Esophagus muscularis mucosa (tissue), 4 donors: Measurements from ENCODE around the gene NCOA6. TPM values are rescaled to one million over a fixed set of nuclear protein-coding genes. Genes with fewer than 3 reads are reported as not detected.
A peak's percentile ranks its signal among the peaks of the same experiment; 100 is the strongest.
"Not testable (repeated sequence)": the region's sequence is repeated elsewhere in the genome, so short reads cannot be mapped to it uniquely, and the experiment has no call there.

Experiments used
- DNase-seq: peaks from one replicate; pipeline ENCODE4 v3.0.0-alpha.2; 2017; ENCODE audit errors: extremely low spot score
- H3K27ac ChIP-seq, 4 donors: fragments of 200-600 bp; sonication (generic); replicated peaks in 1 of 4; 1 replicate in 3 of 4; 2 replicates in 1 of 4; pipeline ENCODE4 v1.5.1; 2016 to 2019; ENCODE audit warnings: mild to moderate bottlenecking in 1 of 4
- H3K27me3 ChIP-seq, 4 donors: fragments of 200-600 bp; sonication (generic); one replicate each; pipeline versions ENCODE4 v1.5.1 to v1.6.0; 2016 to 2019
- H3K36me3 ChIP-seq, 4 donors: fragments of 200-600 bp; sonication (generic); one replicate each; pipeline ENCODE4 v1.5.1; 2016 to 2019
- H3K4me1 ChIP-seq, 4 donors: fragments of 200-600 bp; sonication (generic); one replicate each; pipeline ENCODE4 v1.5.1; 2016 to 2019
- H3K4me3 ChIP-seq, 4 donors: fragments of 200-600 bp; sonication (generic); 1 replicate in 2 of 4; 2 replicates in 2 of 4; pipeline ENCODE4 v1.5.1; 2016 to 2019; ENCODE audit warnings: mild to moderate bottlenecking in 4 of 4, moderate library complexity in 1 of 4
- H3K9me3 ChIP-seq, 4 donors: fragments of 200-600 bp; sonication (generic); 1 replicate in 3 of 4; 2 replicates in 1 of 4; pipeline ENCODE4 v1.5.1; 2016 to 2019
- CTCF ChIP-seq, 3 experiments: fragments of 200-600 bp in 2 of 3; fragments of 450-650 bp in 1 of 3; sonication (generic) in 2 of 3; IDR thresholded peaks; one replicate each; pipeline ENCODE4 v1.5.1; 2017 to 2019; ENCODE audit warnings: antibody characterized with exemption in 3 of 3, mild to moderate bottlenecking in 2 of 3, moderate library complexity in 1 of 3
- EP300 ChIP-seq: sonication (generic); formaldehyde crosslinking; IDR thresholded peaks from one replicate; pipeline ENCODE4 v1.6.1; 2017; ENCODE audit warnings: antibody characterized with exemption
- POLR2A ChIP-seq: fragments of 450-650 bp; IDR thresholded peaks from one replicate; pipeline ENCODE4 v1.6.1; 2017; ENCODE audit warnings: antibody characterized with exemption, moderate library complexity, mild to moderate bottlenecking, low read depth
- POLR2AphosphoS5 ChIP-seq, 2 donors: sonication (generic); formaldehyde crosslinking; IDR thresholded peaks; one replicate each; pipeline ENCODE4 v1.6.1; 2017; ENCODE audit warnings: antibody characterized with exemption in 2 of 2
- WGBS: methylation state at CpG from one replicate; pipeline ENCODE4 v1.1.5; 2018; 5-methylcytosine and 5-hydroxymethylcytosine counted together
- intact Hi-C: fragments of 100-400 bp; cut with DNase I; formaldehyde crosslinking; loops from one replicate; pipeline ENCODE4 v1.15.1; 2023
- total RNA-seq, 4 donors: library from RNA; depleted of rRNA; stranded (reverse); fragments of >200 nt; gene quantifications; one replicate each; pipeline versions ENCODE4 v1.1.0 to v1.2.1, GENCODE V29; 2016

Gene NCOA6
- total RNA-seq, 4 donors from 2014 or later: 14.9 to 30.2 (median 23.3) TPM

GRCh38 chr20:34736106-34736735 is 89.2 kb downstream of the NCOA6 start:
- peaks cover 4 to 32% (median 19%) of the 10 kb centered on the region in 4 donors for H3K4me1 ChIP-seq
- TF ChIP-seq EP300 (no peak), POLR2AphosphoS5 (IDR thresholded peaks at IDR 0.05) (no peak), POLR2A (no peak), CTCF (IDR thresholded peaks at IDR 0.05) (no peak)
- peaks cover 0 to 57% (median 30%) of the 10 kb centered on the region in 4 donors for H3K36me3 ChIP-seq
- H3K27ac ChIP-seq: peak overlapping the region in 1 of 4 donors; percentile 32
- intact Hi-C loops: no loop called here
- DNase-seq: no peak
- no peak overlapping the region for H3K4me3 ChIP-seq
- H3K9me3 ChIP-seq: no peaks in the 10 kb centered on the region
- no peaks in the 10 kb centered on the region for H3K27me3 ChIP-seq
- 70% methylated on average over 6 of the region's 6 CpGs for WGBS

- DNase-seq: no peak
- no peaks in the 10 kb centered on the region for H3K9me3 ChIP-seq
- H3K4me3 ChIP-seq: peak overlapping the region in 1 of 4 donors; percentile 1
- no peaks in the 10 kb centered on the region for H3K27me3 ChIP-seq
- intact Hi-C loops: no loop called here
- peaks cover 4 to 37% (median 19%) of the 10 kb centered on the region in 4 donors for H3K4me1 ChIP-seq
- WGBS: 36% methylated on average over 1 of the region's 1 CpG
- peak overlapping the region in 3 of 4 donors; percentile 33 to 71 (median 56) for H3K27ac ChIP-seq
- TF ChIP-seq EP300: no peak
- no peak for TF ChIP-seq CTCF (IDR thresholded peaks at IDR 0.05)
- TF ChIP-seq POLR2A: no peak
- no peak for TF ChIP-seq POLR2AphosphoS5 (IDR thresholded peaks at IDR 0.05)
- H3K36me3 ChIP-seq: peaks cover 0 to 61% (median 25%) of the 10 kb centered on the region in 4 donors
Observed at GRCh38 chr20:34732523-34732922, 92.9 kb downstream of the NCOA6 start.

- Histone ChIP-seq H3K27me3 (no peaks in the 10 kb centered on the region), H3K36me3 (peaks cover 16 to 73% (median 51%) of the 10 kb centered on the region in 4 donors), H3K9me3 (no peaks in the 10 kb centered on the region), H3K4me1 (peaks cover 8 to 28% (median 17%) of the 10 kb centered on the region in 4 donors), H3K27ac (peak overlapping the region in 1 of 4 donors; percentile 71), H3K4me3 (no peak overlapping the region)
- intact Hi-C loops: no loop called here
- no peak for DNase-seq
- WGBS: 90% methylated on average over 2 of the region's 2 CpGs
- TF ChIP-seq POLR2AphosphoS5 (IDR thresholded peaks at IDR 0.05) (no peak), EP300 (no peak), CTCF (IDR thresholded peaks at IDR 0.05) (no peak), POLR2A (no peak)
Observed at GRCh38 chr20:34729416-34729815, 96.0 kb downstream of the NCOA6 start.

DNA sequence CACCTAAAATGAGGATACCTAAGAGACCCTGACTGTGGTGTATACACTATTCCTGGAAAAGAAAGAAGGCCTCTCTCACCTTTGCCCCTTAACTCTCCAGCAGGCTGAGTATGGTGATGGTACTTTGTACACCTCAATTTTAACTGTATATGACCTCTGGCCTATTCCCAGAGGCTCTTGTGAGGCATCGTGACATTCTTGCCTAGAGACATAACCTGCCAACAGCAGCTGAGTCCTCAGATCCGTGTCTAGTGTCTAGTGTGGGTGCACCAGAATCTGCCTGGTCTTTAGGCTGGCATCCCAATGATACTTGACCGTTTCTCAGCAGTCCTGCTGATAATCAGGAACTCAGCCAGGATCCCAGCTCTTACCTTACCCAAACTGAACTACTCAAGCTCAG is 101.3 kb downstream of the NCOA6 start:
- no peaks in the 10 kb centered on the region for H3K9me3 ChIP-seq
- H3K4me3 ChIP-seq: no peak overlapping the region
- 78% methylated on average over 3 of the region's 3 CpGs for WGBS
- no peak for DNase-seq
- no peaks in the 10 kb centered on the region for H3K27me3 ChIP-seq
- no peak for TF ChIP-seq CTCF (IDR thresholded peaks at IDR 0.05)
- no peak for TF ChIP-seq POLR2A
- TF ChIP-seq POLR2AphosphoS5 (IDR thresholded peaks at IDR 0.05): no peak
- no peak for TF ChIP-seq EP300
- peak overlapping the region in 1 of 4 donors; percentile 8 for H3K27ac ChIP-seq
- intact Hi-C loops: no loop called here
- peaks cover 20 to 68% (median 58%) of the 10 kb centered on the region in 4 donors for H3K36me3 ChIP-seq
- peaks cover 14 to 16% (median 16%) of the 10 kb centered on the region in 4 donors for H3K4me1 ChIP-seq

DNA sequence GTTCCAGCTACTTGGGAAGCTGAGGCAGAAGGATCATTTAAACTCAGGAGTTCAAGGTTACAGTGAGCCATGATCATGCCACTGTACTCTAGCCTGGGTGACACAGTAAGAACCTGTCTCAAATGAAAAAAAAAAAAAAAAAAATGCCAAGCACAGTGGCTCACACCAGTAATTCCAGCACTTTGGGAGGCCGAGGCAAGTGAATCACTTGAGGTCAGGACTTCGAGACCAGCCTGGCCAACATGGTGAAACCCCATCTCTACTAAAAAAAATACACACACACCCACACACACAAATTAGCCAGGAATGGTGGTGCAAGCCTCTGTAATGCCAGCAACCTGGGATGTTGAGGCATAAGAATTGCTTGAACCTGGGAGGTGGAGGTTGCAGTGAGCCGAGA is 102.9 kb downstream of the NCOA6 start:
- H3K27me3 ChIP-seq, DNase-seq, H3K4me3 ChIP-seq, H3K9me3 ChIP-seq, intact Hi-C loops: not testable (repeated sequence)
- WGBS: 85% methylated on average over 3 of the region's 3 CpGs
- H3K4me1 ChIP-seq: peaks cover 14 to 16% (median 16%) of the 10 kb centered on the region in 4 donors
- peak overlapping the region in 1 of 4 donors; percentile 17 for H3K27ac ChIP-seq
- peaks cover 20 to 61% (median 52%) of the 10 kb centered on the region in 4 donors for H3K36me3 ChIP-seq
